ENCODE measurements around the gene FMR1. TPM values are rescaled to one million over a fixed set of nuclear protein-coding genes. Genes with fewer than 3 reads are reported as not detected.

Gene FMR1
- total RNA-seq, 4 donors from 2014 or later, result 5.2 to 10.1 (median 6.7) TPM

DNA sequence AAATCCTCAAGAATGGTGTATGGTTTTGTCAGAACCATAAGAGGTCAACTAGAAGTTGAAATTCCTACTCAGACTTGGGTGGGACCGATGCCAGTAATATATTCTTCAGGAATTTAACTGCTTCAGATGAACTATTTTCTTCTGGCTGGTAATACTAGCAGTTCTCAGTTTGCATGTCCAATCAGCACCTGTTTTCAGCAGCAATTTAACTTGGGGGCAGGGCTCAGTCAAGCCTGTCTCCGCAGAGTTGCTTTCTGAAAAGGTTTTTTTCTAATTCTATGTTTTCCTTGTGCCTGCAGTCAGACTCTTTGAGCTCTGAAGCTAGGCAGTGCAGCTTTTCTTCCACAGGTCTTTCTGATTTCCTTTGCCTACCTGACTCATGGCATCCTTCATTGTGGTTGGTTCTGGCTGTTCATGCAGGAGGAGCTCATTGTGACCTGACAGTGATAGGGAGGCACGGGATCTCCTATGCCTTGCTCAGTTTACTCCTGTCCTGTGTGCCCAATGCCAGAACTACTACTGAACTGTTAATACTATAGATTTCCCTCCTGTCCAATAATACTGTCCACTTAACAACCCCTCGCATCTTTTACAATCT lies 17.3 kb upstream of the FMR1 start:
- DNase-seq, result no peak
- Histone ChIP-seq H3K36me3 (no peaks in the 10 kb centered on the region), H3K4me3 (no peak overlapping the region), H3K27me3 (no peaks in the 10 kb centered on the region), H3K4me1 (no peaks in the 10 kb centered on the region), H3K9me3 (no peaks in the 10 kb centered on the region), H3K27ac (no peak overlapping the region)
- in situ Hi-C loops (cut with MboI; ENCODE audit: low sequenced_read_pairs in 4 of 4), result loop anchor here in 1 of 4 donors (25.0 kb wide), 1 partner anchor 93 kb away; the partner anchor contains the start of gene FMR1NB
- no peak for TF ChIP-seq POLR2A (IDR thresholded peaks at IDR 0.05)
- TF ChIP-seq, protein P1, sequence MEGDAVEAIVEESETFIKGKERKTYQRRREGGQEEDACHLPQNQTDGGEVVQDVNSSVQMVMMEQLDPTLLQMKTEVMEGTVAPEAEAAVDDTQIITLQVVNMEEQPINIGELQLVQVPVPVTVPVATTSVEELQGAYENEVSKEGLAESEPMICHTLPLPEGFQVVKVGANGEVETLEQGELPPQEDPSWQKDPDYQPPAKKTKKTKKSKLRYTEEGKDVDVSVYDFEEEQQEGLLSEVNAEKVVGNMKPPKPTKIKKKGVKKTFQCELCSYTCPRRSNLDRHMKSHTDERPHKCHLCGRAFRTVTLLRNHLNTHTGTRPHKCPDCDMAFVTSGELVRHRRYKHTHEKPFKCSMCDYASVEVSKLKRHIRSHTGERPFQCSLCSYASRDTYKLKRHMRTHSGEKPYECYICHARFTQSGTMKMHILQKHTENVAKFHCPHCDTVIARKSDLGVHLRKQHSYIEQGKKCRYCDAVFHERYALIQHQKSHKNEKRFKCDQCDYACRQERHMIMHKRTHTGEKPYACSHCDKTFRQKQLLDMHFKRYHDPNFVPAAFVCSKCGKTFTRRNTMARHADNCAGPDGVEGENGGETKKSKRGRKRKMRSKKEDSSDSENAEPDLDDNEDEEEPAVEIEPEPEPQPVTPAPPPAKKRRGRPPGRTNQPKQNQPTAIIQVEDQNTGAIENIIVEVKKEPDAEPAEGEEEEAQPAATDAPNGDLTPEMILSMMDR (IDR thresholded peaks at IDR 0.05 in 4 of 5, conservative IDR thresholded peaks at IDR 0.05 in 1 of 5), result no peak
- ATAC-seq, result no peak
- intact Hi-C loops (cut with DNase I; ENCODE audit: low total_unique reads), result no loop called here

DNA sequence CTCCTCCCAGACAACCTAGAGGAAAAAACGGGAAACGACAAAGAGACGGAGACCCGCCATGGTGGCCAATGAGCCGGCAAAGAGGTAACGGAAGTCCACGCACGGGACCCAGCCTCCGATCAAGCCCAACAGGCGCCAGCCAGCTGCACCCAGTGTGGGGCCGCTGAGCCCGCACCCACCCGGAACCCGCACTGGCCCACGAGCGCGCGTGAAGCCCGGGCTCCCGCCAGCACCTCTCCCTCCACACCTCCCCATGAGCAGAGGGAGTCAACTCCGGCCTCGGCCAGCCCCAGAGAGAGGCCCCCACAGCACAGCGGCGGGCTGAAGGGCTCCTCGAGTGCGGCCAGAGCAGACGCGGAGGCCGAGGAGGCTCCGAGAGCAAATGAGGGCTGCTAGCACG lies 14.6 kb upstream of the FMR1 start:
- intact Hi-C loops (cut with DNase I; ENCODE audit: low total_unique reads), result no loop called here
- Histone ChIP-seq H3K27me3 (no peaks in the 10 kb centered on the region), H3K9me3 (no peaks in the 10 kb centered on the region), H3K4me1 (no peaks in the 10 kb centered on the region), H3K36me3 (no peaks in the 10 kb centered on the region), H3K4me3 (no peak overlapping the region), H3K27ac (no peak overlapping the region)
- ATAC-seq (no peak), DNase-seq (no peak)
- in situ Hi-C loops (cut with MboI; ENCODE audit: low sequenced_read_pairs in 4 of 4), result loop anchor here in 1 of 4 donors (25.0 kb wide), 1 partner anchor 90 kb away; the partner anchor contains the start of gene FMR1NB
- TF ChIP-seq, protein P1 (IDR thresholded peaks at IDR 0.05 in 4 of 5, conservative IDR thresholded peaks at IDR 0.05 in 1 of 5), result no peak
- no peak for TF ChIP-seq POLR2A (IDR thresholded peaks at IDR 0.05)

DNA sequence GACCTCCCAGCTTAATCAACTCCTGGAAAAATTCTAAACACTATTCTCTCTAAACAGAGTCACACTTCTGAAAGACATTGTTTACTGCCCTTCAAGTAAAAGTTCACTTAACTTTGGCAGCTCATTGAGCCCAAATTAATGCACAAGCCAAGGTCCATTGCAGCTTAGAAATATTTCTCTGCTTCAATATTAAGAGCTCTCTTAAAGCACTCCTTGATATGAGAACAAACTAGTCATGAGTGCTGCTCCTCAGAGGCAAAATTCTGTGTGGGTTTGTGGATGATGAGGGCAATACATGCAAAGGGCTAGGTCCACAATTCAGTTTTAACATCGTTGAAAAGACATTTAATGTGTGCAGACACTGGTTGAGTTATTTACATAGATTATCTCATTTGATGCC lies 12.8 kb upstream of the FMR1 start:
- no peak for TF ChIP-seq POLR2A (IDR thresholded peaks at IDR 0.05)
- TF ChIP-seq, protein P1 (IDR thresholded peaks at IDR 0.05 in 4 of 5, conservative IDR thresholded peaks at IDR 0.05 in 1 of 5), result no peak
- intact Hi-C loops (cut with DNase I; ENCODE audit: low total_unique reads) (no loop called here), in situ Hi-C loops (cut with MboI; ENCODE audit: low sequenced_read_pairs in 4 of 4) (loop anchor here in 1 of 4 donors (25.0 kb wide), 1 partner anchor 88 kb away; the partner anchor contains the start of gene FMR1NB)
- Histone ChIP-seq H3K36me3 (no peaks in the 10 kb centered on the region), H3K4me3 (no peak overlapping the region), H3K27ac (no peak overlapping the region), H3K9me3 (no peaks in the 10 kb centered on the region), H3K4me1 (no peaks in the 10 kb centered on the region), H3K27me3 (no peaks in the 10 kb centered on the region)
- ATAC-seq (no peak), DNase-seq (no peak)

DNA sequence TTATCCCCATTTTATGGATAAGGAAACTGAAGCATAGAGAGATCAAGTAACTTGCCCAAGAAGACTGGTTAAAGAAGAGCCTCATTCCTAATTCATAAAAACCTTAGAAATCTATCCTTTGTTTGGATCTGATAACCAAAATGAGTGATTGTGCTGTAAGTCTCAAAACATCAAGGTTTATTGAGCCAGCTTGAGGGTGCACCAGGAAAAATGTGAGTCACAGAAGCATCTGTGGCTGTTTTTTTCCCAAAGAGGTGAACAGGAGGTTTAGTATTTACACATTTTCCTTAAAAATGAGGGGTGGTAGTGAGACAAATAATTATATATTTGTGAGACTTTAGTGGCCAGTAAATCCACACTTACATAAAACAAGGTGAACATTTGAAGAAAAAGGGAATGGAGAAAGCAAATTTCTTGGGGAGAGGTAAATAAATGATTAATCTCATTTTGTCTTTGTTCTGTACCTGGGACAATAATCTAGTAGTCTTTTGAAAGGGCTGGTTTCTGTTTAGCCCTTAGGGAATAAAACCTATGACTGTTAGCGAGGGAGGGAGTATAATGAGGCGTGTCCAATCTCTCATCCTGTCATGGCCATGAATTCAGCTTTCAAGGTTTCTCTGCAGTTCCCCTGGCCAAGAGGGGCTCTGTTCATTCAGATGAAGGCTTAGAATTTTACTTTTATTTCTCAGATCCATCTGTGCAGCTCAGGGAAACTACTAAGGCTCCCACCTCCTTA lies 12.2 kb upstream of the FMR1 start:
- intact Hi-C loops (cut with DNase I; ENCODE audit: low total_unique reads), result no loop called here
- H3K4me3 ChIP-seq, result no peak overlapping the region
- TF ChIP-seq, protein P1 (IDR thresholded peaks at IDR 0.05 in 4 of 5, conservative IDR thresholded peaks at IDR 0.05 in 1 of 5), result no peak
- TF ChIP-seq POLR2A (IDR thresholded peaks at IDR 0.05), result no peak
- H3K36me3 ChIP-seq, result no peaks in the 10 kb centered on the region
- no peaks in the 10 kb centered on the region for H3K9me3 ChIP-seq
- H3K27ac ChIP-seq, result no peak overlapping the region
- no peaks in the 10 kb centered on the region for H3K27me3 ChIP-seq
- no peaks in the 10 kb centered on the region for H3K4me1 ChIP-seq
- ATAC-seq (no peak), DNase-seq (no peak)
- in situ Hi-C loops (cut with MboI; ENCODE audit: low sequenced_read_pairs in 4 of 4), result loop anchor here in 1 of 4 donors (25.0 kb wide), 2 partner anchors 88 to 1738 kb away; partner anchors contain the start of genes FMR1NB and TMEM185A

All from gastrocnemius medialis (tissue), 4 donors.